ENCODE data around the gene KIR3DL1.
"Not testable (repeated sequence)": the region's sequence is repeated elsewhere in the genome, so short reads cannot be mapped to it uniquely, and the experiment has no call there.

Gene KIR3DL1

DNA sequence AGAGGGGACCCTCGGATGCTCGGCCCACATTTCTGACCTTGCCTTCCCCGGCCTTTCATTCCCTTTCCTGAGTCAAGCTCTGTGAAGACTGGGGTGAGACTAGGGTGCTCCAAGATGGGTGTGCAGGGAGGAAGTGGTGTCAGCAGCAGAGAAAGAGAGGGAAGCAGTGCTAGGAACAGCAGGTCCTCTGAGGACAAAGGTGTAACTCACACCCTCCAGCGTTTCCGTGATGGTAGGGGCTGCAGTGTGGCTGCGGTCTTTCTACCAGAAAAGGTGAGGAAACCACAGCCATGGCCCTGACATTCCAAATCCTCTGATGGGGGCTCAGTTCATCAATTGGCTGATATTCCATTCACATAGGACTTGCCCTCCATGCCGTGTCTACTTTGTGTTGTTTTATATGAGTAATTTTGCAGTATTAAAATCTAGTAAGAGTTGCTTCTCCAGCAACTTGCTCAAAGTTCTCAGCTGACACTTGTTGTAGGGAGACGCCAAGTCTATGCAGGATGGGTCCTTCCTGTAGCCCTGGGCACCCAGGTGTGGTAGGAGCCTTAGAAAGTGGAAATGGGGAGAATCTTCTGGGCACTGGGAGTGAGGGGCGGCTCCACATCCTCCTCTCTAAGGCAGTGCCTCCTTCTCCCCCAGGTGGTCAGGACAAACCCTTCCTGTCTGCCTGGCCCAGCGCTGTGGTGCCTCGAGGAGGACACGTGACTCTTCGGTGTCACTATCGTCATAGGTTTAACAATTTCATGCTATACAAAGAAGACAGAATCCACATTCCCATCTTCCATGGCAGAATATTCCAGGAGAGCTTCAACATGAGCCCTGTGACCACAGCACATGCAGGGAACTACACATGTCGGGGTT is 1.6 kb downstream of the KIR3DL1 start:
- DNase-seq: no peak

DNA sequence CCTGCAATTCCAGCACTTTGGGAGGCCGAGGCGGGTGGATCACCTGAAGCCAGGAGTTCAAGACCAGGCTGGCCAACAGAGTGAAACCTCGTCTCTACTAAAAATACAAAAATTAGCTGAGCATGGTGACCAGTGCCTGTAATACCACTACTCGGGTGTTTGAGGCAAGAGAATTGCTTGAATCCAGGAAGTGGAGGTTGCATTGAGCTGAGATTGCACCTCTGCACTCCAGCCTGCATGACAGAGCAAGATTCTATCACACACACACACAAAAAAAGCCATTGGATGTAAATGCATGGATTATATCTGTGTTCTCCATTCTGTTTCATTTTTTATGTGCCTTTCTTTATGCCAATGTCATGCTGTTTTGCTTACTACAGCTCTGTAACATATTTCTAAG is 8.1 kb downstream of the KIR3DL1 start:
- DNase-seq: not testable (repeated sequence)

DNA sequence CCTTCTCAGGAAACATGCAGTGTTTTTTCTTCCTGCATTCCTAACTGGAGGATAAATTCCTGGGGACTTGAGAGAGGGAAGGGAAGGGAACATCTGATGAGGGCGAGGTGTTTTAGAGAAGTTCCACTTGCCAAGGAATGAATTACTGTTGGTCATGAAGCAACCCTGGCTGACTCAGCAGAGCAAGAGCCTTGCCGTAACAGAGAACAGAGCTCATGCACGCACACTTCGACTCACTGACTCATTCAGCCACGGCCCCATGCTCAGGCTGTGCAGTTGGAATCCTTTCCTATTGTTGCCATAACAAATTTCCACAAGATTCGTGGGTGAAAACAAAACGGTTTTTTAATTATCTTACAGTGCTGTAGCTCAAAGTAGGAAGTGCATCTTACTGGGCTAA is 9.1 kb downstream of the KIR3DL1 start:
- not testable (repeated sequence) for DNase-seq

DNA sequence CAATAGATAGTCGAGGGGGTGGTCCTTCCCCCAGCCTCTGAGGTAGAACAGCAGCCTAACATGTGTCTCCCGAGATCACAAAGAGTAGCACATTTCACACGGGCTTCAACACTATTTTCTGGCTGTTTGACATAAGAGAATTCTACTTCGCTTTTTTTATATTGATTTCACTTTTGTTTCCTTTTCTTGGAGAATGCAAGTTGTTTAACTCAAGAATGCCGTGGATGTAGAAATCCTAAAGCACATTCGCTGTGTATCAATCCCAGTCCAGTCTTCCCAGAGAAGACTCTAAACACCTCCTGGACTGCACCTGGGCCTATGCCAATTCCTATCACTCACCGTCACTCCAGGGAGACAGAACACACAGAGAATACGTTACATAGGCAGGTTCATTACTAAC is 11.8 kb downstream of the KIR3DL1 start:
- not testable (repeated sequence) for DNase-seq

DNA sequence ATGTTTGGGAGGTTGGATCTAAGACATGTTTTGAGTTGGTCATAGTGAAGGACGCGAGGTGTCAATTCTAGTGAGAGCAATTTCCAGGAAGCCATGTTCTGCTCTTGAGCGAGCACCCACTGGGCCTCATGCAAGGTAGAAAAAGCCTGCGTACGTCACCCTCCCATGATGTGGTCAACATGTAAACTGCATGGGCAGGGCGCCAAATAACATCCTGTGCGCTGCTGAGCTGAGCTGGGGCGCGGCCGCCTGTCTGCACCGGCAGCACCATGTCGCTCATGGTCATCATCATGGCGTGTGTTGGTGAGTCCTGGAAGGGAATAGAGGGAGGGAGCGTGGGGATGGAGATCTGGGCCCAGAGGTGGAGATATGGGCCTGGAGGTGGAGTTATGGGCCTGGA is 16.2 kb downstream of the KIR3DL1 start, which contains the start of gene KIR2DS4:
KIR2DS4 (plus strand) TSS at position 181 of the 400 bp plus-strand sequence.
- not testable (repeated sequence) for DNase-seq

DNA sequence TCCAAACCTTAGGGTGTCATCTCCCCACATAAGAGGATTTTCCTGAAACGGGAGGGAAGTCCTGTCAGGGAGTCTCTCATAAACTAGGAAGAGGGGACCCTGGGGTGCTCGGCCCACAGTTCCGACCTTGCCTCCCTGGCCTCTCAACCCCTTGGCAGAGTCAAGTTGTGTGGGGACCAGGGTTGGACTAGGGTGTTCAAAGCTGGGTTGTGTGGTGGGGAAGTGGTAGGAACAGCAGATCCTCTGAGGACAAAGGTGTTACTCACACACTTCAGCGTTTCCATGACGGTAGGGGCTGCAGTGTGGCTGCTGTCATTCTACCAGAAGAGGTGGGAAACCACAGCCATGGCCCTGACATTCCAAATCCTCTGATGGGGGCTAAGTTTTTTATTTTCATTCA is 18.9 kb downstream of the KIR3DL1 start:
- DNase-seq: not testable (repeated sequence)

DNA sequence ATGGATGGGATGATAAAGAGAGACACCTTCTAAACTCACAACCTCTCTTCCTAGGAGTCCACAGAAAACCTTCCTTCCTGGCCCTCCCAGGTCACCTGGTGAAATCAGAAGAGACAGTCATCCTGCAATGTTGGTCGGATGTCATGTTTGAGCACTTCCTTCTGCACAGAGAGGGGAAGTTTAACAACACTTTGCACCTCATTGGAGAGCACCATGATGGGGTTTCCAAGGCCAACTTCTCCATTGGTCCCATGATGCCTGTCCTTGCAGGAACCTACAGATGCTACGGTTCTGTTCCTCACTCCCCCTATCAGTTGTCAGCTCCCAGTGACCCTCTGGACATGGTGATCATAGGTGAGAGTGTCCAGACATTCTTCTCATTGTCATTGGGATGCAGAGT is 21.3 kb downstream of the KIR3DL1 start:
- not testable (repeated sequence) for DNase-seq

DNA sequence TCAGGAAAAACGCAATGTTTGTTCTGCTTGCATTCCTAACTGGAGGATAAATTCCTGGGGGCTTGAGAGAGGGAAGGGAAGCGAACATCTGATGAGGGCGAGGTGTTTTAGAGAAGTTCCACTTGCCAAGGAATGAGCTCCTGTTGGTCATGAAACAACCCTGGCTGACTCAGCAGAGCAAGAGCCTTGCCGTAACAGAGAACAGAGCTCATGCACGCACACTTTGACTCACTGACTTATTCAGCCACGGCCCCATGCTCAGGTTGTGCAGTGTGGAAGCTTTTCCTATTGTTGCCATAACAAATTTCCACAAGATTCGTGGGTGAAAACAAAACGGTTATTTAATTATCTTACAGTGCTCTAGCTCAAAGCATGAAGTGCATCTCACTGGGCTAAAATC is 26.9 kb downstream of the KIR3DL1 start:
- DNase-seq: not testable (repeated sequence)

DNA sequence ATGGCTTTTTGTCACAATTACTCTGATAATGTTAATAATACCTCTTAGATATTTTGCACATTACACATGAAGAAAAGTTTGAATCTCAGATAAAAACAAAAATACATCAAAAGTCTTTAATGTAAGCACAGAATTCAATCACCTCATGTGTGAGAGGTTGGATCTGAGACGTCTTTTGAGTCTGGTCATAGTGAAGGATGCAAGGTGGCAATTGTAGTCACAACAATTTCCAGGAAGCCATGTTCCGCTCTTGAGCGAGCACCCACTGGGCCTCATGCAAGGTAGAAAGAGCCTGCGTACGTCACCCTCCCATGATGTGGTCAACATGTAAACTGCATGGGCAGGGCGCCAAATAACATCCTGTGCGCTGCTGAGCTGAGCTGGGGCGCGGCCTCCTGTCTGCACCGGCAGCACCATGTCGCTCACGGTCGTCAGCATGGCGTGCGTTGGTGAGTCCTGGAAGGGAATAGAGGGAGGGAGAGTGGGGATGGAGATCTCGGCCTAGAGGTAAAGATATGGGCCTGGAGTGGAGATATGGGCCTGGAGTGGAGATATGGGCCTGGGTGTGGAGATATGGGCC is 33.9 kb downstream of the KIR3DL1 start, which contains the start of gene KIR3DL2:
KIR3DL2 (plus strand) TSS at position 383 of the 580 bp plus-strand sequence; CDS start at position 416, 33 bp downstream.
- DNase-seq: not testable (repeated sequence)

DNA sequence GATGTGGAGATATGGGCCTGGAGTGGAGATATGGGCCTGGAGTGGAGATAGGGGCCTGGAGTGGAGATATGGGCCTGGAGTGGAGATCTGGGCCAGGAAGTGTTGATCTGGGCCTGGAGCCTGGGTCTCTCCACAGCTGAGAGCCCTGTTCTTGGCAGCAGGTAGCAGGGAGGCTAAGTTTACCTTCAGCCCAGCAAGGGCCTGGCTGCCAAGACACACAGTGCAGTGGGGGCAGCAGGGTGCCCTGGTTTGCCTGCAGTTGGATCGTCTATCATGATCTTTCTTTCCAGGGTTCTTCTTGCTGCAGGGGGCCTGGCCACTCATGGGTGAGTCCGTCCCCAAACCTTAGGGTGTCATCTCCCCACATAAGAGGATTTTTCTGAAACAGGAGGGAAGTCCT is 34.7 kb downstream of the KIR3DL1 start:
- DNase-seq: no peak

DNA sequence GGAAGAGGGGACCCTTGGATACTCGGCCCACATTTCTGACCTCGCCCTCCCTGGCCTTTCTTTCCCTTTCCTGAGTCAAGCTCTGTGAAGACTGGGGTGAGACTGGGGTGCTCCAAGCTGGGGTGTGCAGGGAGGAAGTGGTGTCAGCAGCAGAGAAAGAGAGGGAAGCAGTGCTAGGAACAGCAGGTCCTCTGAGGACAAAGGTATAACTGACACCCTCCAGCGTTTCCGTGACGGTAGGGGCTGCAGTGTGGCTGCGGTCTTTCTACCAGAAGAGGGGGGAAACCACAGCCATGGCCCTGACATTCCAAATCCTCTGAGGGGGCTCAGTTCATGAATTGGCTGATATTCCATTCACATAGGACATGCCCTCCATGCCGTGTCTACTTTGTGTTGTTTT is 35.1 kb downstream of the KIR3DL1 start:
- DNase-seq: no peak

DNA sequence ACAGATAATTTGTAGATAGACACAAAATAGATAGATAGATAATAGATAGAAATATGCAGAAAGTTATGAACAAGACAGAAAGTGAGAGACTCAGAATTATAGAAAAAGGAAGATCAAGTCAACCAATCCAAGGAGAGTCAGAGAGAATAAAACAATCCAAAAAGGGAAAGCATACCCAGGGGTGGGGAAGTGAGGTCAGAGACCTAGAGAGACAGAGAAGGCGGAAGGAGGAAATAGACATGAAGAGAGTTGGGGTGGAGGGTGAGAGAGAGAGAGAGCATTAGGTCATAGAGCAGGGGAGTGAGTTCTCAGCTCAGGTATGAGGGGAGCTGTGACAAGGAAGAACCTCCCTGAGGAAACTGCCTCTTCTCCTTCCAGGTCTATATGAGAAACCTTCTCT is 39.0 kb downstream of the KIR3DL1 start:
- not testable (repeated sequence) for DNase-seq

DNA sequence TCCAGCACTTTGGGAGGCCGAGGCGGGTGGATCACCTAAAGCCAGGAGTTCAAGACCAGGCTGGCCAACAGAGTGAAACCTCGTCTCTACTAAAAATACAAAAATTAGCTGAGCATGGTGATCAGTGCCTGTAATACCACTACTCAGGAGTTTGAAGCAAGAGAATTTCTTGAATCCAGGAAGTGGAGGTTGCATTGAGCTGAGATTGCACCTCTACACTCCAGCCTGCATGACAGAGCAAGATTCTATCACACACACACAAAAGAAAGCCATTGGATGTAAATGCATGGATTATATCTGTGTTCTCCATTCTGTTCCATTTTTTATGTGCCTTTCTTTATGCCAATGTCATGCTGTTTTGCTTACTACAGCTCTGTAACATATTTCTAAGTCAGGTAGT is 42.2 kb downstream of the KIR3DL1 start:
- not testable (repeated sequence) for DNase-seq

DNA sequence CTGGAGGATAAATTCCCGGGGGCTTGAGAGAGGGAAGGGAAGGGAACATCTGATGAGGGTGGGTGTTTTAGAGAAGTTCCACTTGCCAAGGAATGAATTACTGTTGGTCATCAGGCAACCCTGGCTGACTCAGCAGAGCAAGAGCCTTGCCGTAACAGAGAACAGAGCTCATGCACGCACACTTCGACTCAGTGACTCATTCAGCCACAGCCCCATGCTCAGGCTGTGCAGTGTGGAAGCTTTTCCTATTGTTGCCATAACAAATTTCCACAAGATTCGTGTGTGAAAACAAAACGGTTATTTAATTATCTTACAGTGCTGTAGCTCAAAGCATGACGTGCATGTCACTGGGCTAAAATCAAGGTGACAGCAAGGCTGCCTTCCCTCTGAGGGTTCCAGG is 43.2 kb downstream of the KIR3DL1 start:
- DNase-seq: not testable (repeated sequence)

DNA sequence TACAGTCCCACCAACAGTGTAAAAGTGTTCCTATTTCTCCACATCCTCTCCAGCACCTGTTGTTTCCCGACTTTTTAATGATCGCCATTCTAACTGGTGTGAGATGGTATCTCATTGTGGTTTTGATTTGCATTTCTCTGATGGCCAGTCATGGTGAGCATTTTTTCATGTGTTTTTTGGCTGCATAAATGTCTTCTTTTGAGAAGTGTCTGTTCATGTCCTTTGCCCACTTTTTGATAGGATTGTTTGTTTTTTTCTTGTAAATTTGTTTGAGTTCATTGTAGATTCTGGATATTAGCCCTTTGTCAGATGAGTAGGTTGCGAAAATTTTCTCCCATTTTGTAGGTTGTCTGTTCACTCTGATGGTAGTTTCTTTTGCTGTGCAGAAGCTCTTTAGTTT is 47.2 kb downstream of the KIR3DL1 start:
- not testable (repeated sequence) for DNase-seq

DNA sequence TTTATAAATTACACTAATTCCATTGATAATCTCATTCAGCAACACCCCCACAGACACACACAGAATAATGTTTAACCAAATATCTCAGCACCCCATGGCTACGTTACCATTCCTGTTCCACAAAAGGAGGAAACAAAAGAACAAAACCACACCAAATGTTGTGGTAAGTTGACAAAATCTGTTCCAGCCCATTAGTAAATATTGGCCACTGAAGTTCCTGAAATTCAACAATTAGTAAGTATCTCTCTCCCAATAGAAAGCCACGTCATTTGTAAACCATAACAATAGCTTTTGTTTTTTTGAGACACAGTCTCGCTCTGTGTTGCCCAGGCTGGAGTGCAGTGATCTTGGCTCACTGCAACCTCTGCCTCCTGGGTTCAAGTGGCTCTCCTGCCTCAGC is 55.4 kb downstream of the KIR3DL1 start:
- no peak for DNase-seq

DNA sequence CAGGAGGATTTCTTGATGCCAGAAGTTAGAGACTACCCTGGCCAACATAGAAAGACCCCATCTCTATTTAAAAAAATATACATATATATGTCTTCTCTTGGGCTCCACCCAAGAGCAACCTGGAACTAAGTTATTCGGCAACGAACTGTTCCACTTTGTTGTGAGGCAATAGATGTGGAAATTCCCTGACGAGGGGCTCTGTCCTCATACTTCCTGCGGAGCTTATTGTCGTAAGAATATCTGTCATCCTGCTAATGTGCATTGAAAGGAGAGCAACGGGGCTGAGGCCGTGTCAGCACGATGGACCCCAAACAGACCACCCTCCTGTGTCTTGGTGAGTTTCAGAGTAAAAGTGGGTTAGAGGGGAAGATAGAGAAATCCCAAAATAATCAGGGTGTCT is 57.7 kb downstream of the KIR3DL1 start, which contains the start of gene FCAR:
FCAR (plus strand) TSS at position 246 of the 400 bp plus-strand sequence; CDS start at position 301, 55 bp downstream.
- no peak for DNase-seq

DNA sequence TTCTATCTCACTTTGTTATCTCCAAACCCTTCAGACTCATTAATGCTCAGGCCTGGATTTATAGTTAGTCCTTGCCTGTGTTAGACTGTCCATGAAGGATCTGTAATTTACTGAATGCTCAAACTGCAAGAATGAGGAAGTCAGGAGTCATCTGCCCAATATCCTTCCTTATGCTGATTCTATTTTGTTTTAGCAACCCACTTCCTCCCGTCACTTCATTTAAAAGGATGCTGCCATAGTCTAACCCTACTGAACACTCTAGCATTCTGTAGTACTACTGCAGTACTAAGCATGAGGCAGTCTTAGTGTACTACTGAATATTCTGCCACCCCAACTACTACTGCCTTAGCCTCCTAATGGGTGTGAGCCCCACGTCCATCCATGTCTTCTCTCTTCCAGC is 59.2 kb downstream of the KIR3DL1 start:
- DNase-seq: no peak

DNA sequence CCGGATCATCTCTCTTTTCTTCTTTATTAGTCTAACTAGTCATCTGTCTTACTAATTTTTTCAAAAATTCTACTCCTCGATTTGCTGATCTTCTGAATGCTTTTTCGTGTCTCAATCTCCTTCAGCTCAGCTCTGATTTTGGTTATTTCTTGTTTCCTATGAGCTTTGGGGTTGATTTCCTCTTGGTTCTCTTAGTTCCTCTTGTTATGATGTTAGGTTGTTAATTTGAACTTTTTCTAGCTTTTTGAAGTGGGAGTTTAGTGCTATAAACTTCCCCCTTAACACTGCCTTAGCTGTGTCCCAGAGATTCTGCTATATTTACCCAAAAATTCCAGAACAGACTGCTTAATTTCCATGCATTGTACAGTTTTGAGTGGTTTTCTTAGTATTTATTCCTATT is 61.2 kb downstream of the KIR3DL1 start:
- no peak for DNase-seq
